HepG2 (cell line): ENCODE data around the gene LENEP. TPM values are rescaled to one million over a fixed set of nuclear protein-coding genes. Genes with fewer than 3 reads are reported as not detected.

Source experiments
- ATAC-seq: fragments of 200-7000 bp; cut with Tn5 transposase; 3 replicates; pipeline ENCODE4 v1.9.1; 2020; ENCODE audit warnings: mild to moderate bottlenecking, moderate library complexity
- BruUV-seq: library from RNA; stranded (reverse); fragments of 400-500 nt; replicated peaks from 2 replicates; lab custom pipeline; 2021; lab: Mats Ljungman, UMichigan
- CTCF ChIA-PET: fragments of 300-600 bp; formaldehyde crosslinking; extraction: SDS; loops from one replicate; lab custom pipeline; 2021; ENCODE audit warnings: low total read pairs, inconsistent platforms, low intra/inter-chr PET ratio; lab: Yijun Ruan, JAX
- POLR2A ChIA-PET: fragments of 350-600 bp; sonication (Branson Sonifier 250); formaldehyde crosslinking; loops from one replicate; lab custom pipeline; 2020; ENCODE audit warnings: antibody characterized with exemption, inconsistent platforms; lab: Yijun Ruan, JAX
- DNase-seq: peaks from one replicate; pipeline ENCODE4 v3.0.0-alpha.2; 2015; ENCODE audit warnings: low spot score
- FAIRE-seq: peaks from 3 replicates; lab custom pipeline; 2011; peaks lifted over from hg19 to GRCh38; lab: Jason Lieb, UNC
- H2AFZ ChIP-seq: one replicate; pipeline ENCODE4 v1.6.1; 2011; ENCODE audit warnings: low read length, inconsistent platforms
- H3K27ac ChIP-seq: fragments of 300-600 bp; 3 replicates; pipeline ENCODE4 v1.8.0; 2011; ENCODE audit warnings: mixed run types, mild to moderate bottlenecking, mixed read lengths, low read length, inconsistent platforms; ENCODE audit not compliant: insufficient read depth; ENCODE audit errors: extremely low read length
- H3K27me3 ChIP-seq, 2 experiments: fragments of 200-600 bp in 1 of 2; 2 replicates in 1 of 2; 3 replicates in 1 of 2; pipeline versions ENCODE4 v1.6.0 to v1.8.0; 2011; ENCODE audit warnings: low read length in 2 of 2, mild to moderate bottlenecking in 2 of 2, moderate library complexity in 2 of 2, inconsistent platforms in 1 of 2; ENCODE audit not compliant: insufficient read depth in 2 of 2, control insufficient read depth in 1 of 2
- H3K36me3 ChIP-seq, 2 experiments: fragments of 200-600 bp in 1 of 2; replicated peaks in 1 of 2; 2 replicates in 1 of 2; 3 replicates in 1 of 2; pipeline versions ENCODE4 v1.5.1 to v1.8.0; 2011; ENCODE audit warnings: low read length in 2 of 2, inconsistent platforms in 1 of 2; ENCODE audit not compliant: insufficient read depth in 2 of 2, control insufficient read depth in 1 of 2
- H3K4me1 ChIP-seq: 2 replicates; pipeline ENCODE4 v1.5.1; 2012; ENCODE audit warnings: low read length, inconsistent platforms; ENCODE audit not compliant: insufficient read depth
- H3K4me2 ChIP-seq: 2 replicates; pipeline ENCODE4 v1.6.0; 2011; ENCODE audit warnings: low read depth, low read length, inconsistent platforms
- H3K4me3 ChIP-seq, 3 experiments: fragments of 200-600 bp in 1 of 3; sonication (generic), shearing (Covaris generic) in 1 of 3; replicated peaks in 1 of 3; 2 replicates each; pipeline ENCODE4 v1.5.1; 2011 to 2016; ENCODE audit warnings: low read length in 3 of 3, inconsistent platforms in 2 of 3, low read depth in 2 of 3, mild to moderate bottlenecking in 2 of 3, control low read depth in 1 of 3, mixed read lengths in 1 of 3; ENCODE audit not compliant: insufficient read depth in 1 of 3
- H3K79me2 ChIP-seq: one replicate; pipeline ENCODE4 v1.6.1; 2011; ENCODE audit warnings: low read length, inconsistent platforms; ENCODE audit not compliant: insufficient read depth
- H3K9ac ChIP-seq: 2 replicates; pipeline ENCODE4 v1.6.0; 2011; ENCODE audit warnings: mild to moderate bottlenecking, low read depth, low read length, inconsistent platforms; ENCODE audit not compliant: insufficient read depth
- H3K9me3 ChIP-seq: 2 replicates; pipeline ENCODE4 v1.5.1; 2012; ENCODE audit warnings: mild to moderate bottlenecking, low read length
- H4K20me1 ChIP-seq: 2 replicates; pipeline ENCODE4 v1.6.0; 2011; ENCODE audit warnings: inconsistent platforms, mild to moderate bottlenecking, low read length, moderate library complexity; ENCODE audit not compliant: insufficient read depth
- ARHGAP35 ChIP-seq: sonication (generic); formaldehyde crosslinking; IDR thresholded peaks from 2 replicates; pipeline ENCODE4 v1.9.0; 2022; ENCODE audit warnings: mild to moderate bottlenecking, inconsistent platforms, moderate library complexity, missing genetic modification reagents, borderline replicate concordance
- ARNT2 ChIP-seq: sonication (generic); formaldehyde crosslinking; IDR thresholded peaks from 2 replicates; pipeline ENCODE4 v1.8.0; 2022; ENCODE audit warnings: mild to moderate bottlenecking, low read depth, missing genetic modification reagents, moderate library complexity
- KLF11 ChIP-seq: IDR thresholded peaks from 2 replicates; pipeline ENCODE4 v1.6.1; 2016; ENCODE audit warnings: missing compliant biosample characterization
- PAXIP1 ChIP-seq: sonication (generic); formaldehyde crosslinking; conservative IDR thresholded peaks from 2 replicates; pipeline ENCODE4 v1.4.0; 2020; ENCODE audit warnings: mild to moderate bottlenecking, missing genetic modification reagents, moderate library complexity
- ZMYM3 ChIP-seq: sonication (generic); formaldehyde crosslinking; IDR thresholded peaks from 2 replicates; pipeline ENCODE4 v1.5.1; 2020; ENCODE audit warnings: mild to moderate bottlenecking, missing genetic modification reagents
- ZNF280D ChIP-seq: sonication (generic); formaldehyde crosslinking; IDR thresholded peaks from 2 replicates; pipeline ENCODE4 v1.5.1; 2020; ENCODE audit warnings: mild to moderate bottlenecking, missing genetic modification reagents
- WGBS: methylation state at CpG from one replicate; pipeline ENCODE4 v1.1.6; 2017; ENCODE audit warnings: low lambda C conversion rate; 5-methylcytosine and 5-hydroxymethylcytosine counted together
- in situ Hi-C: cut with HindIII; loops from 2 replicates; pipeline ENCODE4 v1.10.0; 2017; ENCODE audit warnings: low pct_unique_long_range_greater_than_20kb; ENCODE audit not compliant: extremely low pct_ligation_motif_present
- intact Hi-C: fragments of 100-400 bp; cut with micrococcal nuclease; formaldehyde crosslinking; loops from one replicate; pipeline ENCODE4 v1.10.0; 2022; ENCODE audit not compliant: unreplicated experiment
- polyA plus RNA-seq, 8 experiments: library from polyadenylated mRNA; depleted of rRNA in 3 of 8; stranded (reverse) in 7 of 8; unstranded in 1 of 8; fragments of >200 nt; fragmentation: Illumina TruSeq in 4 of 8; extraction: Trizol in 4 of 8; gene quantifications; 2 replicates each; pipeline versions ENCODE4 v1.2.1 to v1.2.3, GENCODE V29; 2011 to 2016; ENCODE audit warnings: low read depth in 4 of 8, missing spikeins in 1 of 8, mixed read lengths in 1 of 8; ENCODE audit not compliant: insufficient read depth in 1 of 8
- total RNA-seq, 5 experiments: library from RNA; depleted of rRNA; stranded (reverse); fragments of >200 nt; fragmentation: Illumina TruSeq; extraction: Trizol; gene quantifications; 2 replicates each; pipeline ENCODE4 v1.2.3, GENCODE V29; 2016; ENCODE audit warnings: low read depth in 1 of 5
- TF ChIP-seq, protein P1 (sequence below): sonication (generic); formaldehyde crosslinking; IDR thresholded peaks from 2 replicates; pipeline ENCODE4 v1.5.0; 2020; ENCODE audit warnings: mild to moderate bottlenecking, missing genetic modification reagents
- TF ChIP-seq, protein P2 (sequence below): sonication (generic); formaldehyde crosslinking; IDR thresholded peaks from 2 replicates; pipeline ENCODE4 v1.8.0; 2022; ENCODE audit warnings: missing genetic modification reagents, mild to moderate bottlenecking, inconsistent platforms, borderline replicate concordance
- TF ChIP-seq, protein P3 (sequence below): sonication (generic); formaldehyde crosslinking; IDR thresholded peaks from 2 replicates; pipeline ENCODE4 v1.9.0; 2022; ENCODE audit warnings: missing genetic modification reagents, mild to moderate bottlenecking, borderline replicate concordance

The LENEP gene
- total and polyA plus RNA-seq, 2 of the 13 experiments (the other 11 are each of a cell fraction or from before 2014, with no cell fraction given), result 0.29 TPM; not detected in 1

DNA sequence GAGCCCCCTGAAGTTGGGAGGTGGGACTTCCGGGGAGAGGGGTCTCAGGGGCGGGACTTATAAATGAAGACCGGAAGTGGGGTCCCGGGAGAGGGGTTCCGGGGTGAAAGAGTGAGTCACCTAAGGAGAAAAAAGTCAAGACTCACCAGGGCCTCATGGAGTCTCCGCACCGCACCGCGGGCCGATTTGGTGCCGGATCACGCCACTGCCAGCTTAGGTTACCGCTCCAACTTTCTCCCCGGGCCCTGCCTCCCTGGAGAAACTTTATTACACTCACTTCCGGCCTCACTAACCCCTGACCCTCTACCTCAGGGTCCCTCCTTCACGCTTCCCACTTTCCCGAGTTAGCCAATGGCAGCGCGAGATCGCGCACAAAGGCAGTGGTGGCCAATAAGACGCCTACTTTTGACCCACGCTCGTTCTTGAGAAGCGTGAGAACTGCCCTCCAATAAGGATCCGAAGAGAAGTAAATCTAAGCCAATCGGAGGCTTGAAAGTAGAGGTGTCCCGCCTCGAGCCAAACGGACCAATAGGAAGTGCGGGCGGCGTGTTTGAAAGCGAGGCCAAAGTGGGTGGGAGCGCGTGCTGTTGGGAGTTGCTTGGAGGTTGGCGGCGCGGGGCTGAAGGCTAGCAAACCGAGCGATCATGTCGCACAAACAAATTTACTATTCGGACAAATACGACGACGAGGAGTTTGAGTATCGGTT lies 19.1 kb upstream of the LENEP start, which contains the start of gene CKS1B:
TSS of gene CKS1B (plus strand) at position 580 of the 706 bp plus-strand sequence. CDS start at position 645, 65 bp downstream.
- H3K9ac ChIP-seq, result peak within 1 kb of the TSS; percentile 98
- no peaks in the 10 kb centered on the region; a peak in 1 of 5 replicates for H3K27me3 ChIP-seq
- no peaks in the 10 kb centered on the region for H3K9me3 ChIP-seq
- H3K4me1 ChIP-seq, result peaks cover 62% of the 10 kb centered on the region
- in situ Hi-C loops (no loop called here), intact Hi-C loops (loop anchor here (2.0 kb wide), 1 partner anchor 89 kb away; the partner anchor contains the start of gene EFNA4)
- peak within 1 kb of the TSS; percentile 100 for H3K27ac ChIP-seq
- H3K79me2 ChIP-seq, result peaks cover 65% of the 10 kb centered on the region
- H3K36me3 ChIP-seq, result peaks cover 0 to 13% of the 10 kb centered on the region in 2 experiments; a peak in 3 of 5 replicates
- no peaks in the 10 kb centered on the region for H4K20me1 ChIP-seq
- peak; percentile 99 for FAIRE-seq
- POLR2A ChIA-PET, result interaction anchor here (1.0 to 6.6 kb wide), 21 partner anchors 10 to 161 kb away, joined by 3 to 148 read pairs (median 11); partner anchors contain the start of genes ADAM15, FLAD1, LENEP and PBXIP1
- 1% methylated on average over 39 of the region's 47 CpGs for WGBS
- BruUV-seq, result no TSS peak
- peak; percentile 83 for ATAC-seq
- CTCF ChIA-PET, result interaction anchor here (1.1 kb wide), 1 partner anchor 44 kb away, joined by 3 read pairs; no protein-coding TSS in a partner anchor
- H3K4me3 ChIP-seq, result peak within 1 kb of the TSS; percentile 67 to 84 (median 72)
- H3K4me2 ChIP-seq, result peak within 1 kb of the TSS; percentile 100
- no peak within 1 kb of the TSS for H2AFZ ChIP-seq
- peak; percentile 100 for DNase-seq
- 0 out of 2 replicates have a peak, but pooled peaks have one; percentile 62 for TF ChIP-seq ZNF280D (CRISPR knock-in tag)
- TF ChIP-seq PAXIP1 (CRISPR knock-in tag), result no peak
- no peak for TF ChIP-seq ARHGAP35 (CRISPR knock-in tag)
- peak; percentile 93 for TF ChIP-seq ARNT2 (CRISPR knock-in tag)
- TF ChIP-seq ZMYM3 (CRISPR knock-in tag), result no peak
- TF ChIP-seq KLF11 (CRISPR knock-in tag), result no peak
- TF ChIP-seq, protein P1, sequence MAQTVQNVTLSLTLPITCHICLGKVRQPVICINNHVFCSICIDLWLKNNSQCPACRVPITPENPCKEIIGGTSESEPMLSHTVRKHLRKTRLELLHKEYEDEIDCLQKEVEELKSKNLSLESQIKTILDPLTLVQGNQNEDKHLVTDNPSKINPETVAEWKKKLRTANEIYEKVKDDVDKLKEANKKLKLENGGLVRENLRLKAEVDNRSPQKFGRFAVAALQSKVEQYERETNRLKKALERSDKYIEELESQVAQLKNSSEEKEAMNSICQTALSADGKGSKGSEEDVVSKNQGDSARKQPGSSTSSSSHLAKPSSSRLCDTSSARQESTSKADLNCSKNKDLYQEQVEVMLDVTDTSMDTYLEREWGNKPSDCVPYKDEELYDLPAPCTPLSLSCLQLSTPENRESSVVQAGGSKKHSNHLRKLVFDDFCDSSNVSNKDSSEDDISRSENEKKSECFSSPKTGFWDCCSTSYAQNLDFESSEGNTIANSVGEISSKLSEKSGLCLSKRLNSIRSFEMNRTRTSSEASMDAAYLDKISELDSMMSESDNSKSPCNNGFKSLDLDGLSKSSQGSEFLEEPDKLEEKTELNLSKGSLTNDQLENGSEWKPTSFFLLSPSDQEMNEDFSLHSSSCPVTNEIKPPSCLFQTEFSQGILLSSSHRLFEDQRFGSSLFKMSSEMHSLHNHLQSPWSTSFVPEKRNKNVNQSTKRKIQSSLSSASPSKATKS (CRISPR knock-in tag), result no peak
- TF ChIP-seq, protein P2, sequence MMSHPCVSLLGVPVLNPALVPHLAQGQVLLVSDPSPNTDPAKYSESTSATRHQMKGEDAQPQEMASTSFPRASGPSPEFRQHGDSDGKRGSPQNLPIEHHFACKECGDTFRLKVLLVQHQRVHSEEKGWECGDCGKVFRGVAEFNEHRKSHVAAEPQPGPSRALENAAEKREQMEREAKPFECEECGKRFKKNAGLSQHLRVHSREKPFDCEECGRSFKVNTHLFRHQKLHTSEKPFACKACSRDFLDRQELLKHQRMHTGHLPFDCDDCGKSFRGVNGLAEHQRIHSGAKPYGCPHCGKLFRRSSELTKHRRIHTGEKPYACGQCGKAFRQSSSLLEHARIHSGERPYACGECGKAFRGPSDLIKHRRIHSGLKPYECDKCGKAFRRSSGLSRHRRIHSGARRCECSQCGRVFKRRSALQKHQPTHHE (CRISPR knock-in tag), result no peak
- TF ChIP-seq, protein P3, sequence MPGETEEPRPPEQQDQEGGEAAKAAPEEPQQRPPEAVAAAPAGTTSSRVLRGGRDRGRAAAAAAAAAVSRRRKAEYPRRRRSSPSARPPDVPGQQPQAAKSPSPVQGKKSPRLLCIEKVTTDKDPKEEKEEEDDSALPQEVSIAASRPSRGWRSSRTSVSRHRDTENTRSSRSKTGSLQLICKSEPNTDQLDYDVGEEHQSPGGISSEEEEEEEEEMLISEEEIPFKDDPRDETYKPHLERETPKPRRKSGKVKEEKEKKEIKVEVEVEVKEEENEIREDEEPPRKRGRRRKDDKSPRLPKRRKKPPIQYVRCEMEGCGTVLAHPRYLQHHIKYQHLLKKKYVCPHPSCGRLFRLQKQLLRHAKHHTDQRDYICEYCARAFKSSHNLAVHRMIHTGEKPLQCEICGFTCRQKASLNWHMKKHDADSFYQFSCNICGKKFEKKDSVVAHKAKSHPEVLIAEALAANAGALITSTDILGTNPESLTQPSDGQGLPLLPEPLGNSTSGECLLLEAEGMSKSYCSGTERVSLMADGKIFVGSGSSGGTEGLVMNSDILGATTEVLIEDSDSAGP, result peak; percentile 63; the same call in 1 of the 2 replicates
